ENCODE data around the gene DTX3L.

Gene DTX3L

DNA sequence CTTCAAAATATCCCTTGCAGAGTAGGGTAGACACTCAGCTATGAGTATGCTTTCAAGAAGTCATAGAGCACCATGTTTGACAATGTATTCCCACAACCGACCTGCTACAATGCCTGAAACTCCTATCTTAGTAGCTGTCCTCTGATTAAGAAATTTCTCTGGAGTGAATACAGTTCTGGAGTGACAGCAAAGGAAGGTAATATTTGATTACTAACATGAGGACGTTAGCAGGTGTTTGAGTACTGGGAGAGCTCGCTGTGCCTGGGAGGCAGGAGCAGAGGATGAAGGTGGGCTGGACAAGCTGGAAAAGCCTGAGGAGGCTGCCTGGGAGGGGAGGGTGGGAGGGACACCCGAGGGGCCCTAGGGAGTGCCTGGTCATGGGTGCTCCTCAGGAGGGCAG, 56.3 kb downstream of the DTX3L start:
- H3K79me2 ChIP-seq (ENCODE audit: control insufficient read depth, insufficient read depth, low read length): no peaks in the 10 kb centered on the region
- H3K23ac ChIP-seq (ENCODE audit: low read length): no peak overlapping the region
- H3K79me1 ChIP-seq (ENCODE audit: low read length): no peaks in the 10 kb centered on the region
- no peak overlapping the region for H2AK5ac ChIP-seq (ENCODE audit: low read length)
- no peak overlapping the region for H2BK15ac ChIP-seq (replicated peaks; ENCODE audit: low read depth)
- no peak overlapping the region for H4K8ac ChIP-seq (ENCODE audit: low read depth, low read length)
- peaks cover under 1% of the 10 kb centered on the region for H3K4me1 ChIP-seq (ENCODE audit: control insufficient read depth, low read depth, low read length)
- H3K56ac ChIP-seq (ENCODE audit: low read length): no peak overlapping the region
- no peaks in the 10 kb centered on the region for H3K36me3 ChIP-seq (ENCODE audit: control insufficient read depth, insufficient read depth, low read length)
- no peak for DNase-seq
- no CpG with 5 or more reads among the region's 4 CpGs for WGBS (ENCODE audit: extremely low coverage, insufficient coverage, low lambda C conversion rate)
- H3K4me3 ChIP-seq (ENCODE audit: low read length): no peak overlapping the region
- H3K9ac ChIP-seq (ENCODE audit: low read length): no peak overlapping the region
- H2BK5ac ChIP-seq (ENCODE audit: low read length): no peak overlapping the region
- H3K4me2 ChIP-seq (ENCODE audit: low read length): no peak overlapping the region
- H4K5ac ChIP-seq (ENCODE audit: low read length): no peak overlapping the region
- no peak overlapping the region for H3K18ac ChIP-seq (ENCODE audit: low read length)
- no peak overlapping the region for H3K27ac ChIP-seq (ENCODE audit: low read depth, low read length)
- H2BK120ac ChIP-seq (ENCODE audit: low read depth, low read length): no peak overlapping the region
- no peaks in the 10 kb centered on the region for H3K27me3 ChIP-seq (ENCODE audit: insufficient read depth, low read length, poor library complexity)
- no peak overlapping the region for H3K4ac ChIP-seq (ENCODE audit: low read depth, low read length)

DNA sequence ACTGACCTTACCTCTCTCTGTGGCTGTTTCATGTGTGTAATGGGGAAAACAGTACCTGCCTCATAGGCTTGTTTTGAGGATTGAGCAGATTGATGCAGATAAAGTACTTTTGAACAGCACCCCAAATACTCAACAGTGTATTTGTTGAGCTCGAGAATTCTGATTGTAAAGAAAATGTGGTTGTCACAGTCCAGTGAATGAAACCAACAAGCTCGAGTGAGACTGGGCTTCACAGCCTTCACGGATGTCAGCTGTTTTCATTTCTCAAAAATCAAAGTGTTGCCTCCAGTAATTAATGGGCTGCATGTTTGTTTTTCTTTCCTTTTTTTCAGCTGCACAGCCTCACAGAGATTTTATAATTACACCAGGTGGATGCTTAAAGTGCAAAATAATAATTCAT, 57.0 kb downstream of the DTX3L start:
- H3K4me2 ChIP-seq (ENCODE audit: low read length): no peak overlapping the region
- no peaks in the 10 kb centered on the region for H3K36me3 ChIP-seq (ENCODE audit: control insufficient read depth, insufficient read depth, low read length)
- no peak overlapping the region for H3K4ac ChIP-seq (ENCODE audit: low read depth, low read length)
- H3K4me3 ChIP-seq (ENCODE audit: low read length): no peak overlapping the region
- H2BK5ac ChIP-seq (ENCODE audit: low read length): no peak overlapping the region
- DNase-seq: no peak
- no peak overlapping the region for H2BK15ac ChIP-seq (replicated peaks; ENCODE audit: low read depth)
- no peak overlapping the region for H3K23ac ChIP-seq (ENCODE audit: low read length)
- H3K18ac ChIP-seq (ENCODE audit: low read length): no peak overlapping the region
- H3K56ac ChIP-seq (ENCODE audit: low read length): no peak overlapping the region
- H2AK5ac ChIP-seq (ENCODE audit: low read length): no peak overlapping the region
- no peaks in the 10 kb centered on the region for H3K79me1 ChIP-seq (ENCODE audit: low read length)
- no peaks in the 10 kb centered on the region for H3K27me3 ChIP-seq (ENCODE audit: insufficient read depth, low read length, poor library complexity)
- H4K5ac ChIP-seq (ENCODE audit: low read length): no peak overlapping the region
- H3K79me2 ChIP-seq (ENCODE audit: control insufficient read depth, insufficient read depth, low read length): no peaks in the 10 kb centered on the region
- H3K27ac ChIP-seq (ENCODE audit: low read depth, low read length): no peak overlapping the region
- H4K8ac ChIP-seq (ENCODE audit: low read depth, low read length): no peak overlapping the region
- H3K4me1 ChIP-seq (ENCODE audit: control insufficient read depth, low read depth, low read length): no peaks in the 10 kb centered on the region
- H2BK120ac ChIP-seq (ENCODE audit: low read depth, low read length): no peak overlapping the region
- WGBS (ENCODE audit: extremely low coverage, insufficient coverage, low lambda C conversion rate): no CpG with 5 or more reads among the region's 3 CpGs
- H3K9ac ChIP-seq (ENCODE audit: low read length): no peak overlapping the region

DNA sequence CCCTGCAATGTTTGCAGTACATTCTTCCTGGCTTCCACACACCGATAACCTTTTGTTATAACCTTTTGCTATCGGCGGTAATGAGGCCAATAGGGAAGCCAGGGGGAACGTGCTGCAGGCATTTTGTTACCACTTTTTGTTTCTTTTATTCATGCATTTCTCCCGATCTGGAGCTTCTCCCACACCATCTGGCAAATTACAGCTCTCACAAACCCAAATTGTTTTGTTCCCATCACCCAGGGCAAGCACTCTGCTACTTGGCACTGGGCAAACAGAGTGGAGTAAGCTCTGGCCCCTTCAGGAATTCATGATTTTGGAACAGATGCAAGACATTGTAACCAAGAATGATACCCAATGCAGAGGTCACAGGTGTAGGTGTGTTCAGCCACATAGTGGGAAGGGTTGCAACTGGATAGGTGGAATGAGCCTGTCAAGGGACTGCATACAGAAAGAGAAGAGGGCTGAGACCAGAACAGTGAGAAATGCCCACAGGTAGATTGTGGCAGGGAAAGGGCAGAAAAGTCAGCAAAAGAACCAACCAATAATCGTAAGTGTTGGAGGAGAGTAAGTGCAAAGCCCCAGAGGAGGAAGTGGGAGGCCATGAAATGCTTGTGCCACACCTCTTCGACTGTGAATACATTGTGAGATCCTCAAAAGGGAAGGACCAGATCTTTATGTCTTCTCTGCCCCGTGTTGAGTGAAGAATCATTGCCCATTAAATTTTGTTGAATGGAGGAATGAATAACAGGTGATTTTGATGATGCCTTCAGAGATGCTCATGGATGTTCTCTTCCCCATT, 59.1 kb downstream of the DTX3L start:
- no peak overlapping the region for H2BK120ac ChIP-seq (ENCODE audit: low read depth, low read length)
- WGBS (ENCODE audit: extremely low coverage, insufficient coverage, low lambda C conversion rate): no CpG with 5 or more reads among the region's 8 CpGs
- no peak overlapping the region for H3K56ac ChIP-seq (ENCODE audit: low read length)
- no peak overlapping the region for H3K9ac ChIP-seq (ENCODE audit: low read length)
- H2BK15ac ChIP-seq (replicated peaks; ENCODE audit: low read depth): no peak overlapping the region
- no peaks in the 10 kb centered on the region for H3K36me3 ChIP-seq (ENCODE audit: control insufficient read depth, insufficient read depth, low read length)
- no peak for DNase-seq
- no peaks in the 10 kb centered on the region for H3K27me3 ChIP-seq (ENCODE audit: insufficient read depth, low read length, poor library complexity)
- H3K18ac ChIP-seq (ENCODE audit: low read length): no peak overlapping the region
- H3K79me2 ChIP-seq (ENCODE audit: control insufficient read depth, insufficient read depth, low read length): no peaks in the 10 kb centered on the region
- no peak overlapping the region for H4K8ac ChIP-seq (ENCODE audit: low read depth, low read length)
- H3K4ac ChIP-seq (ENCODE audit: low read depth, low read length): no peak overlapping the region
- no peak overlapping the region for H3K4me3 ChIP-seq (ENCODE audit: low read length)
- no peak overlapping the region for H3K23ac ChIP-seq (ENCODE audit: low read length)
- no peaks in the 10 kb centered on the region for H3K4me1 ChIP-seq (ENCODE audit: control insufficient read depth, low read depth, low read length)
- H2BK5ac ChIP-seq (ENCODE audit: low read length): no peak overlapping the region
- H3K27ac ChIP-seq (ENCODE audit: low read depth, low read length): no peak overlapping the region
- no peaks in the 10 kb centered on the region for H3K79me1 ChIP-seq (ENCODE audit: low read length)
- no peak overlapping the region for H4K5ac ChIP-seq (ENCODE audit: low read length)
- no peak overlapping the region for H3K4me2 ChIP-seq (ENCODE audit: low read length)
- H2AK5ac ChIP-seq (ENCODE audit: low read length): no peak overlapping the region
